Esophagus squamous epithelium (tissue), 4 donors: Measurements from ENCODE around the gene TERT.

ENCODE experiments used
- CTCF ChIP-seq, 6 experiments: fragments of 450-650 bp in 4 of 6; fragments of 200-600 bp in 2 of 6; sonication (generic) in 2 of 6; IDR thresholded peaks; one replicate each; pipeline ENCODE4 v1.5.1; 2016 to 2019; ENCODE audit warnings: antibody characterized with exemption in 6 of 6, mild to moderate bottlenecking in 4 of 6, moderate library complexity in 4 of 6
- POLR2A ChIP-seq, 4 donors: fragments of 450-650 bp; IDR thresholded peaks; one replicate each; pipeline ENCODE4 v1.6.1; 2017; ENCODE audit warnings: antibody characterized with exemption in 4 of 4, mild to moderate bottlenecking in 4 of 4, moderate library complexity in 3 of 4

GRCh38 chr5:1291611-1292080 is 3.2 kb downstream of the TERT start:
- TF ChIP-seq CTCF (IDR thresholded peaks at IDR 0.05) = no peak
- no peak for TF ChIP-seq POLR2A (IDR thresholded peaks at IDR 0.05)
